A549 (cell line): ENCODE measurements around the gene NUMB.
"Not testable (repeated sequence)": the region's sequence is repeated elsewhere in the genome, so short reads cannot be mapped to it uniquely, and the experiment has no call there.

ENCODE experiments used
- CEBPB ChIP-seq, 2 experiments: fragments of >200 bp in 1 of 2; sonication (Bioruptor Twin) in 1 of 2; formaldehyde crosslinking in 1 of 2; IDR thresholded peaks; 2 replicates each; pipeline ENCODE4 v1.6.1; 2012 to 2016
- CTCF ChIP-seq: fragments of >200 bp; sonication (Bioruptor Twin); formaldehyde crosslinking; IDR thresholded peaks from 3 replicates; pipeline ENCODE4 v1.5.1; 2016
- E2F6 ChIP-seq: IDR thresholded peaks from 2 replicates; pipeline ENCODE4 v1.6.1; 2012; ENCODE audit warnings: low read depth, borderline replicate concordance
- KDM1A ChIP-seq: fragments of 200-600 bp; sonication (generic); IDR thresholded peaks from 2 replicates; pipeline ENCODE4 v1.6.1; 2016; ENCODE audit warnings: low read depth, mild to moderate bottlenecking
- POLR2A ChIP-seq: IDR thresholded peaks from 2 replicates; pipeline ENCODE4 v1.6.1; 2012; ENCODE audit warnings: mild to moderate bottlenecking, low read length
- RAD21 ChIP-seq, 2 experiments: fragments of >200 bp in 1 of 2; sonication (Bioruptor Twin) in 1 of 2; formaldehyde crosslinking in 1 of 2; IDR thresholded peaks in 1 of 2; conservative IDR thresholded peaks in 1 of 2; 2 replicates in 1 of 2; 3 replicates in 1 of 2; pipeline ENCODE4 v1.6.1; 2012 to 2018; ENCODE audit warnings: inconsistent platforms in 1 of 2
- TP53 ChIP-seq: fragments of 250-450 bp; sonication (Bioruptor Pico); IDR thresholded peaks from 2 replicates; pipeline ENCODE4 v1.5.0; 2021; ENCODE audit warnings: mild to moderate bottlenecking, moderate library complexity

GRCh38 chr14:73406248-73406647, 52.1 kb downstream of the NUMB start:
- TF ChIP-seq KDM1A; TP53; RAD21 (conservative IDR thresholded peaks at IDR 0.05 in 1 of 2, IDR thresholded peaks at IDR 0.05 in 1 of 2); CTCF; E2F6; POLR2A; CEBPB (IDR thresholded peaks at IDR 0.05): not testable (repeated sequence)
